Activated naive CD4-positive, alpha-beta T cell treated with anti-CD3 and anti-CD28 coated beads, Interleukin-2, amount 50 U/mL, for 24 hours (primary cell): ENCODE data around the gene ABCB11.

Source experiments
- H3K27ac Mint-ChIP-seq: one replicate; pipeline ENCODE4 v1.8.0; 2021; ENCODE audit warnings: mild to moderate bottlenecking, mixed read lengths
- H3K27me3 Mint-ChIP-seq: one replicate; pipeline ENCODE4 v1.8.0; 2021; ENCODE audit warnings: mixed read lengths
- H3K36me3 Mint-ChIP-seq: one replicate; pipeline ENCODE4 v1.8.0; 2021; ENCODE audit warnings: mixed read lengths
- H3K4me1 Mint-ChIP-seq: one replicate; pipeline ENCODE4 v1.8.0; 2021; ENCODE audit warnings: mixed read lengths
- H3K4me3 Mint-ChIP-seq: one replicate; pipeline ENCODE4 v1.8.0; 2021; ENCODE audit warnings: mild to moderate bottlenecking, mixed read lengths
- H3K9me3 Mint-ChIP-seq: one replicate; pipeline ENCODE4 v1.8.0; 2021; ENCODE audit warnings: mixed read lengths

The ABCB11 gene

GRCh38 chr2:168976034-168976654, 55.0 kb downstream of the ABCB11 start:
- no peaks in the 10 kb centered on the region for H3K9me3 Mint-ChIP-seq
- H3K36me3 Mint-ChIP-seq: no peaks in the 10 kb centered on the region
- no peak overlapping the region for H3K27ac Mint-ChIP-seq
- no peak overlapping the region for H3K4me3 Mint-ChIP-seq
- H3K27me3 Mint-ChIP-seq: no peaks in the 10 kb centered on the region
- H3K4me1 Mint-ChIP-seq: no peaks in the 10 kb centered on the region

DNA sequence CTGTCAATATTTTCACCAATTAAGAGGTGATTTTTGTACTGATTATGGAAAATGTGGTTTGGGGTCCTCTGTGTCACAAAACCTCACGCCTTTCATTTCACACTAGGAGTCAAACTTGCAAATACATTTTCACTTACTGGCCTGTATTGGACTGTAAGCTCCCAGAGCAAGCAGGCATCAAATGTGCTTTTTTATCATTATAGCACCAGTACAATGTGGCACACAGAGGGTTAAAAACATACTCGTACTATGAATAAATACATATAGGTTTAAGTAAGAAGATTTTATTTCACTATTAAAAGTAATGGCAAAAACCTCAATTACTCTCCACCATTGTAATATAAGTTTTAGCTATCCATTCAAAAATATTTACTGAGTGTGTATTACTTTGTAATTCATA, 56.7 kb downstream of the ABCB11 start:
- no peaks in the 10 kb centered on the region for H3K9me3 Mint-ChIP-seq
- no peaks in the 10 kb centered on the region for H3K36me3 Mint-ChIP-seq
- no peak overlapping the region for H3K4me3 Mint-ChIP-seq
- no peak overlapping the region for H3K27ac Mint-ChIP-seq
- H3K27me3 Mint-ChIP-seq: no peaks in the 10 kb centered on the region
- no peaks in the 10 kb centered on the region for H3K4me1 Mint-ChIP-seq

DNA sequence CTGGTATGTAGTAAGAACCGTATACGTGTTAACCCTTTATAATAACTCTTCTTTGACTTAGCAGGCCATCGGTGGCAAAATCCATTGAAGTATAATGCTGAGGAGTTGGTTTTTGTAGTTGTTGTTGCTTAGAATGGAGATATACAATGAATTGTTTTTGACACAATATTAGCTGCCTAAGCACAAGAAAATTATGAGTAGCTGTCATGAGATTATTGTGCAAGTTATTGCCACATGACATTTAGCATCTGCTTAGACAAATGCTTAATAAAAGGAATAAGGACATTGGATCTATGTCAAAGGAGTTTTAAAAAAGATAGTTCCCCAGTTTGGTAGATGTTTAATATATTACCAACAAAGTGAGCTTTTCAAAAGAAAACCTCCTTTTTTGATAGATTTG, 59.9 kb downstream of the ABCB11 start:
- no peaks in the 10 kb centered on the region for H3K4me1 Mint-ChIP-seq
- no peak overlapping the region for H3K4me3 Mint-ChIP-seq
- H3K27ac Mint-ChIP-seq: no peak overlapping the region
- H3K9me3 Mint-ChIP-seq: no peaks in the 10 kb centered on the region
- H3K27me3 Mint-ChIP-seq: no peaks in the 10 kb centered on the region
- H3K36me3 Mint-ChIP-seq: no peaks in the 10 kb centered on the region

DNA sequence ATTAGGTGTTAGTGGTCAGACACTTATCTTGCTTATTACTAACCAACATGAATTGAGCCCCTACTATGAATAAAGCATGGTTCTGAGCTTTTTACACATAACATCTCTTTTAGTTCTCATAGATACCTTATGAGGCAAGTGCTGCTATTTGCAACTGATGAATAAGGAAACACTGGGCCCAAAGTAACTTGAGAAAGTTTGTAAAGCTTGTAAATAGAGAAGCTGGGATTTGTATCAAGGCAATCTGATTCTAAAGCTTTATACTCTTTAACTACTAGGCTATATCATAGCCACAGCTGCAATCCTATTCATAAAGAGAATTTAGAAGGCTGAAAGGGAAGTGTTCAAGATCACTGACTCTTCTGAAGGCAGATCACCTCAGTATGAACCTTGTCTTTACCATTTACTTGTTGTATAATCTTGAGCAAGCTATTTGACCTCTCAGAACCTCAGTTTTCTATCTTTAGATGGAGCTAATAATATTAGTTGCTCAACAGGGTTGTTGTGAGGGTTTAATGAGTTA, 60.4 kb downstream of the ABCB11 start:
- no peaks in the 10 kb centered on the region for H3K27me3 Mint-ChIP-seq
- H3K27ac Mint-ChIP-seq: no peak overlapping the region
- no peaks in the 10 kb centered on the region for H3K9me3 Mint-ChIP-seq
- no peaks in the 10 kb centered on the region for H3K36me3 Mint-ChIP-seq
- H3K4me3 Mint-ChIP-seq: no peak overlapping the region
- H3K4me1 Mint-ChIP-seq: no peaks in the 10 kb centered on the region

DNA sequence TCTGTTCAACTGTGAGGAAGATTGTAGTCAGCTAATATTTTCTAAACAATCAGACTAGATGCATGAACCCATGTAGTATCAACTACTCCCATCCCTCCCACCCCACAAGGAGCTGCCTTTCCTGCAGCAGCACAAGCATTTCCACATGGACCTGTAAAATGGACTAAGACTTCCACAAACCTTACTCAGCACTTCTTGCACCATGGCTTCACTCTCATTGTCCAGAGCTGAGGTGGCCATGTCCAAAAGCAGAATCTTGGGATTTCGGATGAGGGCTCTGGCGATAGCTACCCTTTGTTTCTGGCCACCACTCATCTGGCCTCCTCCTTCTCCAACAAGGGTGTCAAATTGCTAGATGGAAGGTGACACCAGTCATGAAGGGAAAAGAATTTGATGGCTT, 61.3 kb downstream of the ABCB11 start:
- peaks cover 6% of the 10 kb centered on the region for H3K4me1 Mint-ChIP-seq
- H3K27ac Mint-ChIP-seq: no peak overlapping the region
- no peaks in the 10 kb centered on the region for H3K9me3 Mint-ChIP-seq
- H3K27me3 Mint-ChIP-seq: no peaks in the 10 kb centered on the region
- no peak overlapping the region for H3K4me3 Mint-ChIP-seq
- no peaks in the 10 kb centered on the region for H3K36me3 Mint-ChIP-seq

GRCh38 chr2:168968342-168968741, 62.8 kb downstream of the ABCB11 start:
- no peaks in the 10 kb centered on the region for H3K9me3 Mint-ChIP-seq
- H3K27ac Mint-ChIP-seq: no peak overlapping the region
- no peaks in the 10 kb centered on the region for H3K27me3 Mint-ChIP-seq
- no peaks in the 10 kb centered on the region for H3K36me3 Mint-ChIP-seq
- peaks cover 15% of the 10 kb centered on the region for H3K4me1 Mint-ChIP-seq
- no peak overlapping the region for H3K4me3 Mint-ChIP-seq

DNA sequence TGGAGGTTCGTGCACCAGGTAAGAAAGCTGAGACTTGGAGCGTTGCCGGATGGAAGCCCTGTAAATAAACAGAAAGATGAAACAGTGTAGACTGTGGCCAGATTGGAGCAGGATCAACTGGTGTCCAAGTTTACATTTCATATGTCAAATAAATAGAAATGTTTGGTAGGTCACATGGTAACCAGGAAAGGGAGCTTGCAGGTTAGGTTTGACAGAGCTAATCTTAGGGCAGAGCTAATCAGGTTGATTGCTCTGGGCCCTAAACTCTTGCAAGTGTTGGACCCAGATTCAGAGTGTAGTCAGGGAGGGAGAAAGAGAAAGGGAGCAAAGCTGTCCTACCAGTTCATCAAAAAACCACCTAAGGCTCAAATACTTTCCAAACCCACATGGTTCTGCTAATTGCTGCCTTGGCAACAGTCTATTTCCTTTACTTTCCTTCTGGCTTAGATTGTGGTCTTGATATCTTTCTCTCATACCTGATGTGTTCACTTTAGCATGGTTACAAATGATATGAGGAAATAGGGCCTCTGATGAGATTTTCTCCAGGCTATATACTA, 66.8 kb downstream of the ABCB11 start:
- H3K27ac Mint-ChIP-seq: no peak overlapping the region

DNA sequence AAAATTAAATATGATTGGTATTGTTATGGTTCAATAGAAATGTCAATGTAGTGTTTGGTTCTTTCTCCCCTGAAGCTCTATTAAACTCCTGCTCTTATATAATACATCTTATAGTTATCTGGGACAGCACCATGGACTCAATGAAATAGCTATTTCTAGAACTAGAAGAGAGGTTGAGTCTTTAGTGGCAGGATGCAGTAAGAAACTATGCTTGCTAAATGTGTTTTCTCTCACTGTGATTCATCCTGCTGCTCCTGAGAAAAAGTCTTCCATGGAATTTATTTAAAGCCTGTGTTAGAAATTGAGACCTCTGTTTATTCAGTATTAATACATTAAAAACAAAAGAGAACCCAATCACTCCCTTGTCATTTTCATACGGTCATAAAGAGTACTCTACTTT, 68.5 kb downstream of the ABCB11 start:
- Mint-ChIP-seq H3K9me3 (no peaks in the 10 kb centered on the region), H3K4me3 (no peak overlapping the region), H3K4me1 (peaks cover 15% of the 10 kb centered on the region), H3K27me3 (no peaks in the 10 kb centered on the region), H3K27ac (no peak overlapping the region), H3K36me3 (no peaks in the 10 kb centered on the region)

More for the DNA sequence above, 66.8 kb downstream of the ABCB11 start:
- Mint-ChIP-seq H3K36me3 (no peaks in the 10 kb centered on the region), H3K4me1 (peaks cover 15% of the 10 kb centered on the region), H3K9me3 (no peaks in the 10 kb centered on the region), H3K27me3 (no peaks in the 10 kb centered on the region), H3K4me3 (no peak overlapping the region)

DNA sequence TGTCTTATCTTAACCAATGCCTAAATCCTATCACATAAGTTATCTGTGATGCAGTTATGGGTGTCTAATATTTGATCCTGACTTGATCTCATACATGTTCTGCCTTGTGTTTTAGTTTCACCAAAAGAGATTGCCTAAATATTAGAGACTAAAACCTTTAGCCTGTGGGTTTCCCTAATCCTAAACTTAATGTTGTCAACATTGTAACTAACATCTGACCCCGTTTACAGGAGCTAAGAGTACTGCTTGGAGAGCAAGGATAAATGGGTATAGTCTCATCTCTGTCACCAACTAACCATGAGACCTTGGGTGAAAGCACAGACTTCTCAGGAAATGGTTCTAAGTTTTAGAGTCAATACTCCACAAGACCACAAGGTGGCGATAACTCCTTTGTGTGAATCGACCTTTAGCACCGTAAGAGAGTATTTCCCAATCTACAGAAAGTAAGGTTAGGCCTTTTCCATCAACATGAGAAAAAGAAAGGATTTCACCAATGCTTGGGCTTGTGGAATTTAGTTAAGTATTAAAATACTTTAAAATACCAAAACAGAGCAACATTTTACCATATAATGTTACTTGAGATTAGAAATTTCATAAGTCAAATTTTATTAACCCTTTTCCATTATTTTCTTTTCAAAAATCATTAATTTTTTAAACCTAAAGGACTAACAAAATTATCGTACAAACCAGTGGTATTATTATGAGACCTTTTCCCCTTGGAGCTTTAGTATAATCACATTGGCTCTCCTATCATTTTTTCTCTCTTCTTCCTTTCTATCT, 69.5 kb downstream of the ABCB11 start:
- no peaks in the 10 kb centered on the region for H3K27me3 Mint-ChIP-seq

GRCh38 chr2:168956392-168956791, 74.7 kb downstream of the ABCB11 start:
- Mint-ChIP-seq H3K27ac (no peak overlapping the region), H3K4me1 (no peaks in the 10 kb centered on the region), H3K9me3 (peaks cover 16% of the 10 kb centered on the region), H3K4me3 (no peak overlapping the region), H3K36me3 (peaks cover 6% of the 10 kb centered on the region), H3K27me3 (peaks cover 7% of the 10 kb centered on the region)

More for the DNA sequence above, 69.5 kb downstream of the ABCB11 start:
- Mint-ChIP-seq H3K4me1 (peaks cover 15% of the 10 kb centered on the region), H3K4me3 (no peak overlapping the region), H3K9me3 (no peaks in the 10 kb centered on the region), H3K27ac (no peak overlapping the region), H3K36me3 (no peaks in the 10 kb centered on the region)

DNA sequence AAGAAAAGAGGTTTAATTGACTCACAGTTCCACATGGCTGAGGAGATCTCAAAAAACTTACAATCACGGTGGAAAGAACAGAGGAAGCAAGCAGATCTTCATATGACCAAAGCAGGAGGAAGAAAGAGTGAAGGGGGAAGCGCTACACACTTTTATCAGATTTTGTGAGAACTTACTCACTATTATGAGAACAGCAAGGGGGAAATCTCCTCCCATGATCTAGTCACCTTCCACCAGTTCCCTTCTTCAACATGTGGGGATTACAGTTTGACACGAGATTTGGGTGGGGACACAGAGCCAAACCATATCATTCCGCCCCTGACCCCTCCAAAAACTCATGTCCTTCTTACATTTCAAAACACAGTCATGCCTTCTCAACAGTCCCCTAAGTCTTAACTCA, 75.8 kb downstream of the ABCB11 start:
- Mint-ChIP-seq H3K27ac (no peak overlapping the region), H3K9me3 (peaks cover 16% of the 10 kb centered on the region), H3K4me3 (no peak overlapping the region), H3K27me3 (peaks cover 7% of the 10 kb centered on the region), H3K4me1 (no peaks in the 10 kb centered on the region), H3K36me3 (peaks cover 6% of the 10 kb centered on the region)

GRCh38 chr2:168954256-168954655, 76.9 kb downstream of the ABCB11 start:
- H3K4me1 Mint-ChIP-seq: no peaks in the 10 kb centered on the region
- peaks cover 16% of the 10 kb centered on the region for H3K9me3 Mint-ChIP-seq
- no peak overlapping the region for H3K4me3 Mint-ChIP-seq
- H3K36me3 Mint-ChIP-seq: peaks cover 6% of the 10 kb centered on the region
- H3K27ac Mint-ChIP-seq: no peak overlapping the region
- H3K27me3 Mint-ChIP-seq: peaks cover 7% of the 10 kb centered on the region

GRCh38 chr2:168952424-168952823, 78.7 kb downstream of the ABCB11 start:
- H3K27me3 Mint-ChIP-seq: peaks cover 7% of the 10 kb centered on the region
- no peaks in the 10 kb centered on the region for H3K4me1 Mint-ChIP-seq
- peaks cover 6% of the 10 kb centered on the region for H3K36me3 Mint-ChIP-seq
- H3K27ac Mint-ChIP-seq: no peak overlapping the region
- H3K9me3 Mint-ChIP-seq: peaks cover 16% of the 10 kb centered on the region
- no peak overlapping the region for H3K4me3 Mint-ChIP-seq

- no peaks in the 10 kb centered on the region for H3K4me1 Mint-ChIP-seq
These were observed 79.3 kb downstream of the ABCB11 start for GRCh38 chr2:168951871-168952270.

GRCh38 chr2:168949324-168949723, 81.8 kb downstream of the ABCB11 start:
- H3K27ac Mint-ChIP-seq: no peak overlapping the region
- H3K9me3 Mint-ChIP-seq: peaks cover 11% of the 10 kb centered on the region
- no peaks in the 10 kb centered on the region for H3K4me1 Mint-ChIP-seq
- H3K27me3 Mint-ChIP-seq: peaks cover 8% of the 10 kb centered on the region
- peaks cover 4% of the 10 kb centered on the region for H3K36me3 Mint-ChIP-seq
- no peak overlapping the region for H3K4me3 Mint-ChIP-seq

More at GRCh38 chr2:168951871-168952270, 79.3 kb downstream of the ABCB11 start:
- peaks cover 9% of the 10 kb centered on the region for H3K27me3 Mint-ChIP-seq
- H3K4me3 Mint-ChIP-seq: no peak overlapping the region
- peaks cover 6% of the 10 kb centered on the region for H3K36me3 Mint-ChIP-seq
- no peak overlapping the region for H3K27ac Mint-ChIP-seq
- peaks cover 16% of the 10 kb centered on the region for H3K9me3 Mint-ChIP-seq

- no peaks in the 10 kb centered on the region for H3K4me1 Mint-ChIP-seq
- peaks cover 6% of the 10 kb centered on the region for H3K27me3 Mint-ChIP-seq
- H3K27ac Mint-ChIP-seq: no peak overlapping the region
- peaks cover 11% of the 10 kb centered on the region for H3K9me3 Mint-ChIP-seq
- H3K36me3 Mint-ChIP-seq: peaks cover 1% of the 10 kb centered on the region
- no peak overlapping the region for H3K4me3 Mint-ChIP-seq
These were observed 82.4 kb downstream of the ABCB11 start for GRCh38 chr2:168948621-168949212.
